Suprapubic skin (tissue), 4 donors: ENCODE measurements around the gene EPB41L4A.

Experiments used
- CTCF ChIP-seq, 2 donors: fragments of 200-600 bp in 1 of 2; fragments of 450-650 bp in 1 of 2; sonication (generic) in 1 of 2; IDR thresholded peaks; one replicate each; pipeline ENCODE4 v1.5.1; 2016 to 2019; ENCODE audit warnings: antibody characterized with exemption in 2 of 2, mild to moderate bottlenecking in 1 of 2, moderate library complexity in 1 of 2
- EP300 ChIP-seq: sonication (generic); formaldehyde crosslinking; IDR thresholded peaks from one replicate; pipeline ENCODE4 v1.6.1; 2017; ENCODE audit warnings: antibody characterized with exemption
- POLR2A ChIP-seq, 2 donors: fragments of 450-650 bp; IDR thresholded peaks; one replicate each; pipeline ENCODE4 v1.6.1; 2017; ENCODE audit warnings: antibody characterized with exemption in 2 of 2, mild to moderate bottlenecking in 2 of 2, moderate library complexity in 2 of 2
- POLR2AphosphoS5 ChIP-seq, 3 donors: sonication (generic); formaldehyde crosslinking; IDR thresholded peaks; one replicate each; pipeline ENCODE4 v1.6.1; 2017; ENCODE audit warnings: antibody characterized with exemption in 3 of 3

GRCh38 chr5:112373885-112374284 is 45.2 kb downstream of the EPB41L4A start:
- TF ChIP-seq CTCF (IDR thresholded peaks at IDR 0.05): no peak
- TF ChIP-seq EP300: no peak
- no peak for TF ChIP-seq POLR2A (IDR thresholded peaks at IDR 0.05)
- no peak for TF ChIP-seq POLR2AphosphoS5 (IDR thresholded peaks at IDR 0.05)
